ENCODE data around the gene HHIP.

The HHIP gene

GRCh38 chr4:144656850-144657249 is 10.9 kb downstream of the HHIP start:
- DNase-seq: no peak

- no peak for DNase-seq
Measured at GRCh38 chr4:144658015-144658567, 12.1 kb downstream of the HHIP start.

GRCh38 chr4:144658903-144659302 is 12.9 kb downstream of the HHIP start:
- no peak for DNase-seq

GRCh38 chr4:144659447-144659846 is 13.5 kb downstream of the HHIP start:
- DNase-seq: no peak

GRCh38 chr4:144663834-144664475 is 18.0 kb downstream of the HHIP start:
- no peak for DNase-seq

- DNase-seq: no peak
Measured at GRCh38 chr4:144666539-144667175, 20.7 kb downstream of the HHIP start.

- no peak for DNase-seq
Measured at GRCh38 chr4:144667500-144667899, 21.5 kb downstream of the HHIP start.

GRCh38 chr4:144670776-144671175 is 24.8 kb downstream of the HHIP start:
- no peak for DNase-seq

- no peak for DNase-seq
Measured at GRCh38 chr4:144674711-144675110, 28.8 kb downstream of the HHIP start.

GRCh38 chr4:144681806-144682205 is 35.9 kb downstream of the HHIP start:
- no peak for DNase-seq

GRCh38 chr4:144683516-144683915 is 37.6 kb downstream of the HHIP start:
- DNase-seq: no peak

GRCh38 chr4:144685911-144686310 is 40.0 kb downstream of the HHIP start:
- no peak for DNase-seq

- DNase-seq: no peak
Measured at GRCh38 chr4:144686921-144687320, 41.0 kb downstream of the HHIP start.

GRCh38 chr4:144687466-144687865 is 41.5 kb downstream of the HHIP start:
- no peak for DNase-seq

- no peak for DNase-seq
Measured at GRCh38 chr4:144688035-144688569, 42.1 kb downstream of the HHIP start.

GRCh38 chr4:144689125-144689524 is 43.2 kb downstream of the HHIP start:
- DNase-seq: no peak

GRCh38 chr4:144695721-144696120 is 49.8 kb downstream of the HHIP start:
- DNase-seq: no peak

- DNase-seq: no peak
Measured at GRCh38 chr4:144696376-144696775, 50.4 kb downstream of the HHIP start.

- DNase-seq: no peak
Measured at GRCh38 chr4:144699565-144699964, 53.6 kb downstream of the HHIP start.

GRCh38 chr4:144701683-144702233 is 55.8 kb downstream of the HHIP start:
- DNase-seq: no peak

GRCh38 chr4:144703494-144703893 is 57.5 kb downstream of the HHIP start:
- DNase-seq: no peak

GRCh38 chr4:144705601-144706590 is 59.9 kb downstream of the HHIP start:
- no peak for DNase-seq

GRCh38 chr4:144709159-144709558 is 63.2 kb downstream of the HHIP start:
- no peak for DNase-seq

Data from T-helper 9 cell (primary cell).